HG02610 (cell line): ENCODE data around the gene CITED2.

Experiments used
- ATAC-seq: cut with Tn5 transposase; IDR thresholded peaks from one replicate; pipeline ENCODE4 v1.9.1; 2021; ENCODE audit warnings: mild to moderate bottlenecking, moderate library complexity; ENCODE audit not compliant: unreplicated experiment

The CITED2 gene

GRCh38 chr6:139334806-139335446 is 39.5 kb downstream of the CITED2 start:
- ATAC-seq = no peak

- no peak for ATAC-seq
Measured at GRCh38 chr6:139330826-139331500, 43.5 kb downstream of the CITED2 start.

GRCh38 chr6:139330306-139330705 is 44.1 kb downstream of the CITED2 start:
- no peak for ATAC-seq

GRCh38 chr6:139329224-139329623 is 45.2 kb downstream of the CITED2 start:
- ATAC-seq = no peak

- peak; percentile 62 for ATAC-seq
Measured at GRCh38 chr6:139327038-139327437, 47.4 kb downstream of the CITED2 start.

GRCh38 chr6:139325686-139326085 is 48.8 kb downstream of the CITED2 start:
- ATAC-seq = no peak

- ATAC-seq = peak; percentile 45
Measured at GRCh38 chr6:139325125-139325524, 49.3 kb downstream of the CITED2 start.

GRCh38 chr6:139324301-139324555 is 50.2 kb downstream of the CITED2 start:
- no peak for ATAC-seq

GRCh38 chr6:139323511-139324300 is 50.7 kb downstream of the CITED2 start:
- ATAC-seq = peak; percentile 43
